ENCODE data around the gene CALML3. TPM values are rescaled to one million over a fixed set of nuclear protein-coding genes. Genes with fewer than 3 reads are reported as not detected.
A peak's percentile ranks its signal among the peaks of the same experiment; 100 is the strongest.

The CALML3 gene
- total RNA-seq, 1 experiment from 2014 or later: not detected

DNA sequence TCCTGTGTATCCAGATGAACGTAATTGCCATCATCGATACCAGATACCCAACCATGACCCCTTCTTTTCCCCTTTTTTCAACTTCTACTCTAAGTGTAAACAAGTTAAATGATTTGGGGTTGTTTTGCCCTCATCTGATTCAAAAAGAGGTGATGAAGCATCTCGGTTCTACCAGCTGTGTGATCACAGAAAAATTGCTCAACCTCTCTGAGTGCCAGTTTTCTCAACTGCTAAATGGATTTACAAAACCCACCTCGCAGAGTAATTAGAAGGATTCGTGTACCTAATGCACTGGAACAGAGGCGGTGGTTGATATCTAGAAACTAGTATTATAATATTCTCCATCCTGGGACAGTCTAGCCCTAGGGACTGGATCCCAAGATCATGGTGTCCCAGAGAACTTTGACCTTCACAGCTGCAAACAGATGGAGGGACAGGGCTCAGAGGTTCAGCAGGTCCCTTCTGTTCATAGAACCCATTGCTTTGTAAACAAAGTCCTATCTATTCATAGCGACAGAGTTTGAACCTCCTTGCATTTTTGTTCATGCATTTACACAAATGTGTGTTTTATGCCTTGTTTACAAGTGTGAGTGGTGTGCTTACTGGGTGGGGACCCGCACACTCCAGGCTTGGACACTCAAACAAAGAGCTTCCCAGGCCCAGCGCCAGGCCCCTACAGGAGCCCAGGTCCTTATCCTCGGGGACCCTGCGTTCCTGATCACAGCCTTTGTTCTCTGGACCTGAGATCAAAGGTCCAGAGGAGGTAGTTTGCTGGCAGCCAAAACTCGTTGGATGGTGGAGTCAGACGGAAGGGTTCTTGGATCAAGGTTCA is 46.4 kb downstream of the CALML3 start:
- in situ Hi-C loops (cut with HindIII; ENCODE audit: low pct_unique_long_range_greater_than_20kb, low sequenced_read_pairs): no loop called here
- DNase-seq (ENCODE audit: low read depth): no peak

DNA sequence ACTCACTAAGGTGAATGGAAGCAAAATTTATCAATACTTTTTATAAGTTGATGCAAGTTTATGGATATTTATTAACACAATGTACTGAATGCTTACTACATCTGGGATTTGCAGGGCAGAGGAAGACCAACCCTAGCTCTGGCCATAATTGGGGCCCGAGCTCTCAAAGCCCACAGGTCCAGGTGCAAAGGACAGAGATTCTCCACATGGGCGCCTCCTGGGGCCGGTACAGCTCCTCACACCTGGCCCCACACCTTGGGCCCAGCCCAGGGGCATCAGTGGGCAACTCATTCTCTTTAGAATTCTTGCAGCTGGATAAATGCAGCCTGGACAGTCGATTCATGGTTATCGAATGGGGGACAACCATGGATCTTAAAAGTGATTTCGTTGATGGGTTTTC is 47.1 kb downstream of the CALML3 start:
- in situ Hi-C loops (cut with HindIII; ENCODE audit: low pct_unique_long_range_greater_than_20kb, low sequenced_read_pairs): no loop called here

DNA sequence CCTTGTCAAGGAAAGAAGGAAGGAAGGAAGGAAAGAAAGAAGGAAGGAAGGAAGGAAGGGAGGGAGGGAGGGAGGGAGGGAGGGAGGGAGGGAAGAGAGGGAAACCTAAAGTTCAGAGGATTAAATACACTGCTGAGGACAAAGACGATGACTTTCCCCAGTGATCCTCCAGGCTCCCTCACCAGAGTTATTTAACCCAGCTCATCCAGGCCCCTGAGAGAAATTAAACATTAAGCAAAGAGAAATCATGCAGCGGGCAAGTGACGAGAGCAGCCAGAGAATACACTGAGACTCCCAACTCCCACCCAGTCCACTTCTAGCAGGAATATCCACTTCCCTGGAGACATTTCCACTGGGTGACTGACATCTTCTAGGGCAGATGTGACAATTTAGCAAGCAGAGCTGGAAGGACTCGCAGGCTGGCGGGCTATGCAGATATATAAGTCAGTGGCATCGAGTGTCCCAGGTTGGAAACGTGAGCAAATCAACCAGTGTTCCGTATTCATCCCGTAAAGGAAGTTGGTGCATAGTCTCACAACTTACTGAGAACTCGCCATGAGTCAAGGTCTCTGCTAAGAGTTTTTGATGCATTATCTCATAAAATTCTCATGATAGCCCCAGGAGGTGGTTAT is 48.7 kb downstream of the CALML3 start:
- in situ Hi-C loops (cut with HindIII; ENCODE audit: low pct_unique_long_range_greater_than_20kb, low sequenced_read_pairs): no loop called here
- no peak for DNase-seq (ENCODE audit: low read depth)

More for the DNA sequence above, 47.1 kb downstream of the CALML3 start:
- DNase-seq (ENCODE audit: low read depth): no peak

DNA sequence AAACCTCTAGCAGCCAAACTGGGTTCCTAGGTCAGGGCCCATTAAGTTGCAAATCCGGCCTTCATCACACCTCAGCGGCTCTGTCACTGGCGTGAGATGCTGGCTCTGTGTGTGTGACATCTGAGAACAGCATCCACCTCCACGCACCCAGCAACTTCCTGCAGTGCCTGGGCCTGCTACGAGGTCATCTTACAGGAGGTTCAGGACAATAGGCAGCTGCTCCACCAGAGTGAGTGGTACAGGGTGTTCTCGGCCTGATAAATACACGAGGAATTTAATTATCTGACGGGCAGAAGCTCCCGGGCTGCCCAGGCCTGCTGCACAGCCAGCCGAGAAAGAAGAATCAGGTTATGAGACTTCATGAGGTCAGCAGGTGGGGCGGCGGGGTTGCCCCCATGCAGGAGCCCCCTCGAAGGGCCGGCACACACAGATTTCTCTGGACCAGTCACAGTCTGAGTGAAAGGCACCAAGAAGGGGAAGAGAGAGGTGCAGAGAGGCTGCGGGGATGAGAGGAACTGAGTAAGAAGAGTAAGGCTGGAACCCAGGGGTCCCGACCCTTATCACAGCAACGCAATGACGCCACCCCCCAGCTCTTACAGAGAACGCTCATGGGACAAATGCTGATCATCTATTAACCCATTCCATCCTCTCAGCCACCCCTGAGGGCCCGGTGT is 49.3 kb downstream of the CALML3 start:
- DNase-seq (ENCODE audit: low read depth): peak; percentile 22
- in situ Hi-C loops (cut with HindIII; ENCODE audit: low pct_unique_long_range_greater_than_20kb, low sequenced_read_pairs): no loop called here

DNA sequence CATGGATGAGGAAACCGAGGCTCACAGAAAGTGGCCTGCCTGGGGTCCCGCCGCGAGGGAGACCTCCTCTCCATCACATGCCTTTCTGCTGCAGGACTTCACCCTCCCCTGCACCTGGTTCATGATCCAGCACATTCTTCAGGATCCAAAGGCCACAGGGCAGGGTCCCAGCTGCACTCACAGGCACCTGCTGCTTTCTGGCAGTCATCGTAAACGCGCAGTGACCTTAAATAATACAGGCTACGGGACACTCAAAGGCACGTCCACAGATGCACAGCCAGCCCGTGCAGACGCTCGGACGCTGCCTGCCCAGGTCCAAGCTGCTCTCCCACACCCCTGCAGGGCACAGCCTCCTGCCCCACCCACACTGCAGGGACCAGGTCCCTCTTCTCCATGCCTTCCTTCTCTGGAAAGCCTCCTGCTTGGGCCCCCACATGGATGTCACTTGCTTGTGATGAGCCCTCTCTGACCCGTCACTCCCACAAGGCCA is 49.9 kb downstream of the CALML3 start:
- no peak for DNase-seq (ENCODE audit: low read depth)
- in situ Hi-C loops (cut with HindIII; ENCODE audit: low pct_unique_long_range_greater_than_20kb, low sequenced_read_pairs): no loop called here

DNA sequence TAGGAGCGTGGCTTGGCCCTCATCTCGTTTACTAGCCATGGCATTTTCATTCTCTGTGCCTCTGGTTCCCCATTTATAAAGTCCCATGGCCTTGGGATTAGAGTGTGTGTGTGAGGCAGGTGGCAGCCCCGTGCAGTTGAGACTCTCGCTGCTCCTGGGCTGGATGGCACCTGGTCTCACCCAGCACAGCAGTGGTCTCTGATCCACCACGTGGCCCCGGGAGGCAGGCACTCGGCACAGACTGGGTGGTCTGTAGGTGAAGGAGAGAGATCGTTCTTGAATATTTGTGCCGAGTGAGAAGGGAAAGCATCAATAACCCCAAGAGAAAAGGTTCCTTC is 50.4 kb downstream of the CALML3 start:
- in situ Hi-C loops (cut with HindIII; ENCODE audit: low pct_unique_long_range_greater_than_20kb, low sequenced_read_pairs): no loop called here
- no peak for DNase-seq (ENCODE audit: low read depth)

DNA sequence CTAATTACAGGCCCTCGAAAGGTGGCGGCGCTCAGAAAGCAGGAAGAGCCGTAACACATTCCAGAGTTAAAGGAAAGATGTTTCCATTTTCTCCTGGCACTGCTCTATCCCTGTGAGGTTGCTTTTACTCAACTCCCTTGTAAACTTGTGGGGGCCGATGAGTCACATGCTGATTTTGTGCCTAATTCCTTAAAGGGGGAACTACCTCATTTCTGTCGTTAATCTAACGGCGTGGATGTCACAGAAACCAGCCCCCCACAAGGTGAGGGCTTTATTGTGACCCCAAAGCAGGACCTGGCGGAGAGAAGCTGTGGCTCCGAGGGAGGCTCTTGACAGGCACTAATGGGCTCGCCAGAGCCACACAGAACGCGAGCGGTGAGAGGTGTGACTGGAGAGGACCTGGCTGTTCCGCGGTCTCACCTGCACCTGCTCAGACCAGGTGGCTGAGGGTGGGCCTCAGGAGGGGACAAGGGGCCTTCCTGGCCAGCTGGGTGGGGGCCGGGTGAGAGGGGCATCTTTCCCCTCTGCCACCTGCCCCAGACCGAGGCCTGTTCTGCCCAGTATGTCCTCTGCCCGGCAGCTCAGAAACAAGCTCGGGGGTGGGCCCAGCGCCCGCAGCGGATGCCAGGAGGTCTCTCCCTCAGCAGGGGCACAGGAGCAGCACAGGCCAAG is 50.9 kb downstream of the CALML3 start:
- DNase-seq (ENCODE audit: low read depth): no peak
- in situ Hi-C loops (cut with HindIII; ENCODE audit: low pct_unique_long_range_greater_than_20kb, low sequenced_read_pairs): no loop called here

DNA sequence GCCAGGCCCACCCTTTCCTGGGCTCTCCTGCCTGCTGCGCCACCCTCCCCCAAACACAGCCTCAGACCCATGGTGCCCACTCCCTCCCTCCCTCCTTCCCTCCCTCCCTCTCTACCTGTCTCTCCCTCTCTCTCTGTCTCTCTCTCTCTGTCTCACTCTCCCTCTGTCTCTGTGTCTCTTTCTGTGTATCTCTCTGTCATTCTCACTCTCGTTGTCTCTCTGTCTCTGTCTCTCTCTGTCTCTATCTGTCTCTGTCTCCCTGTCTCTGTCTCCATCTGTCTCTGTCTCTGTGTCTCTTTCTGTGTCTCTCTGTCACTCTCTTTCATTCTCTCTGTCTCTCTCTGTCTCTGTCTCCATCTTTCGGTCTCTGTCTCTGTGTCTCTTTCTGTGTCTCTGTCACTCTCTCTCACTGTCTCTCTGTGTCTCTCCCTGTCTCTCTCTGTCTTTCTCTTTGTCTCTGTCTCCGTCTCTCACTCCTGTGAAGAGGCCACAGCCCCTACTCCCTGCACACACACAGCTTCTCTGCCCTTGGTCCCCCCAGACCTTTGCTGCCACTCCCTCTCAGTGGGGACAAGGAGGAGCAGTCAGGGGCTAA is 51.5 kb downstream of the CALML3 start:
- DNase-seq (ENCODE audit: low read depth): no peak
- in situ Hi-C loops (cut with HindIII; ENCODE audit: low pct_unique_long_range_greater_than_20kb, low sequenced_read_pairs): no loop called here

Other genes with a start within 250 kb of the CALML3 start
- not detected in 2 replicates for gene UCN3, start 160.0 kb upstream of the CALML3 start, total RNA-seq (2014; rRNA removed; shearing (Covaris generic); ENCODE audit: low replicate concordance)
- not detected in 2 replicates for gene TUBAL3, start 120.1 kb upstream of the CALML3 start, total RNA-seq (2014; rRNA removed; shearing (Covaris generic); ENCODE audit: low replicate concordance)
- 10.8 and 33.6 TPM in 2 replicates for gene NET1, start 112.4 kb upstream of the CALML3 start, total RNA-seq (2014; rRNA removed; shearing (Covaris generic); ENCODE audit: low replicate concordance)
- gene CALML5, start 25.4 kb upstream of the CALML3 start, total RNA-seq (2014; rRNA removed; shearing (Covaris generic); ENCODE audit: low replicate concordance): not detected in 2 replicates
- gene ASB13, start 141.6 kb downstream of the CALML3 start, total RNA-seq (2014; rRNA removed; shearing (Covaris generic); ENCODE audit: low replicate concordance): 21.4 and 28.8 TPM in 2 replicates
- gene TASOR2, start 159.9 kb downstream of the CALML3 start, total RNA-seq (2014; rRNA removed; shearing (Covaris generic); ENCODE audit: low replicate concordance): 17.3 and 24.5 TPM in 2 replicates

Measured in Caki2 (cell line).